T-cell (primary cell): ENCODE results near the gene MX1. TPM values are rescaled to one million over a fixed set of nuclear protein-coding genes. Genes with fewer than 3 reads are reported as not detected.
A peak's percentile ranks its signal among the peaks of the same experiment; 100 is the strongest.

Experiments
- ATAC-seq, 4 experiments: fragments of 200-7000 bp in 3 of 4; fragments of 150-1000 bp in 1 of 4; cut with Tn5 transposase; replicated peaks in 1 of 4; 1 replicate in 3 of 4; 2 replicates in 1 of 4; pipeline ENCODE4 v1.10.0; 2021; ENCODE audit warnings: moderate library complexity in 3 of 4, mild to moderate bottlenecking in 2 of 4, moderate number of reproducible peaks in 1 of 4
- CTCF ChIA-PET, 2 donors: fragments of 300-600 bp; sonication (Branson Sonifier 250); formaldehyde crosslinking; loops; one replicate each; lab custom pipeline; 2022; ENCODE audit warnings: antibody characterized with exemption in 2 of 2; lab: Charles Lee
- POLR2A ChIA-PET, 2 donors: fragments of 300-600 bp; sonication (Branson Sonifier 250); formaldehyde crosslinking; loops; one replicate each; lab custom pipeline; 2022; ENCODE audit warnings: antibody characterized with exemption in 2 of 2; lab: Charles Lee
- DNase-seq, 35 experiments: peaks; one replicate each; pipeline versions ENCODE4 v3.0.0 to v3.0.0-alpha.2; 2013 to 2023
- H3K27ac ChIP-seq: one replicate; pipeline ENCODE4 v1.5.1; 2013; ENCODE audit warnings: low read length
- H3K27me3 ChIP-seq, 2 experiments: replicated peaks in 1 of 2; 1 replicate in 1 of 2; 2 replicates in 1 of 2; pipeline versions ENCODE4 v1.6.1 to v1.7.0; 2013; ENCODE audit warnings: low read length in 1 of 2, mixed read lengths in 1 of 2; ENCODE audit not compliant: control insufficient read depth in 2 of 2, insufficient read depth in 2 of 2; ENCODE audit errors: extremely low read depth in 1 of 2
- H3K36me3 ChIP-seq, 2 donors: 1 replicate in 1 of 2; 2 replicates in 1 of 2; pipeline versions ENCODE4 v1.6.1 to v1.7.0; 2013; ENCODE audit warnings: low read length in 1 of 2; ENCODE audit not compliant: control insufficient read depth in 2 of 2, insufficient read depth in 1 of 2; ENCODE audit errors: extremely low read depth in 1 of 2
- H3K4me1 ChIP-seq, 2 experiments: 1 replicate in 1 of 2; 2 replicates in 1 of 2; pipeline versions ENCODE4 v1.6.1 to v1.7.0; 2013; ENCODE audit warnings: low read length in 2 of 2, mixed read lengths in 1 of 2; ENCODE audit not compliant: insufficient read depth in 2 of 2, control insufficient read depth in 1 of 2; ENCODE audit errors: extremely low read depth in 1 of 2
- H3K4me3 ChIP-seq, 2 donors: 1 replicate in 1 of 2; 2 replicates in 1 of 2; pipeline versions ENCODE4 v1.5.1 to v1.7.0; 2013; ENCODE audit warnings: mild to moderate bottlenecking in 2 of 2, low read length in 1 of 2, moderate library complexity in 1 of 2; ENCODE audit not compliant: control insufficient read depth in 1 of 2; ENCODE audit errors: extremely low read depth in 1 of 2
- H3K9me3 ChIP-seq: 2 replicates; pipeline ENCODE4 v1.7.0; 2013
- H3K27ac Mint-ChIP-seq, 2 donors: one replicate each; pipeline ENCODE4 v1.8.0; 2020 to 2021; ENCODE audit warnings: mild to moderate bottlenecking in 2 of 2, mixed read lengths in 2 of 2
- H3K27me3 Mint-ChIP-seq, 2 donors: one replicate each; pipeline ENCODE4 v1.8.0; 2021 to 2022; ENCODE audit warnings: mixed read lengths in 2 of 2
- H3K36me3 Mint-ChIP-seq: one replicate; pipeline ENCODE4 v1.8.0; 2021; ENCODE audit warnings: mixed read lengths
- H3K4me1 Mint-ChIP-seq, 3 donors: one replicate each; pipeline ENCODE4 v1.8.0; 2020 to 2022; ENCODE audit warnings: mixed read lengths in 3 of 3, mild to moderate bottlenecking in 1 of 3
- H3K4me3 Mint-ChIP-seq, 3 donors: one replicate each; pipeline ENCODE4 v1.8.0; 2020 to 2022; ENCODE audit warnings: mild to moderate bottlenecking in 3 of 3, mixed read lengths in 3 of 3, moderate library complexity in 3 of 3
- H3K9me3 Mint-ChIP-seq, 3 donors: one replicate each; pipeline ENCODE4 v1.8.0; 2020 to 2022; ENCODE audit warnings: mixed read lengths in 3 of 3
- WGBS: methylation state at CpG from one replicate; pipeline ENCODE4 v1.1.5; 2013; ENCODE audit warnings: missing lambda C conversion rate; ENCODE audit not compliant: insufficient coverage; 5-methylcytosine and 5-hydroxymethylcytosine counted together
- total RNA-seq, 35 experiments: library from RNA in 6 of 35; stranded (reverse) in 6 of 35; fragments of 120-200 nt in 1 of 35; gene quantifications; one replicate each; pipeline versions ENCODE4 v1.2.1 to v1.2.4 and lab custom pipeline; 2013 to 2026

Gene MX1
- total RNA-seq, 5 donors from 2014 or later (not counting 1 experiment from before 2014, with no cell fraction given) = 55.2 to 82.5 (median 68.7) TPM

DNA sequence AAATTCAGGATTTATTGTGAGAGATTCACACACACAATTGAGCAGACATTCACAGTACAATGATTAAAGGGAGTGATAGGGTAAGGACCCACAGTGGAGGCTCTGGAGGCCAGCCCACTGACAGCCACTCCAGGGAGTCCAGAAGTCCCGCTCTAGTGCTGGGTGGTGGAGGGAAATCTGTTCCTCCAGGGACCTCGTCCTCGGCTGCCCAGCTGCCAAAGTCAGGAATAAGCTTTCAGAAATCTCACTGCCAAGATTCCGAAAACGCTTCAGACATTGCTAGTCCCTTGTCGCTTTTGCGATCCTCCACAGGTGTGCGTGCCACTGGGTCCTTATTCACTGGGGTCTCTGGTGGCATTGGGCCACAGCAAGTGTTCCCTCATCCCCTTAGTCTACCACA is 2.3 kb downstream of the MX1 start:
- Mint-ChIP-seq H3K4me1 (peaks cover 43 to 80% (median 65%) of the 10 kb centered on the region in 3 donors), H3K9me3 (no peaks in the 10 kb centered on the region), H3K27ac (peak overlapping the region; percentile 97 to 98), H3K36me3 (peaks cover 50% of the 10 kb centered on the region), H3K27me3 (no peaks in the 10 kb centered on the region), H3K4me3 (peak overlapping the region; percentile 94 to 96 (median 94))
- POLR2A ChIA-PET = no interaction called here
- no peaks in the 10 kb centered on the region for H3K9me3 ChIP-seq
- H3K27ac ChIP-seq = no peak overlapping the region
- H3K4me1 ChIP-seq = peaks cover 5 to 23% of the 10 kb centered on the region in 2 experiments
- H3K4me3 ChIP-seq = no peak overlapping the region
- DNase-seq = no peak
- 100% methylated on average over 5 of the region's 8 CpGs for WGBS
- CTCF ChIA-PET = no interaction called here
- no peak for ATAC-seq
- H3K27me3 ChIP-seq = no peaks in the 10 kb centered on the region
- H3K36me3 ChIP-seq = peaks cover 3 to 24% of the 10 kb centered on the region in 2 donors

DNA sequence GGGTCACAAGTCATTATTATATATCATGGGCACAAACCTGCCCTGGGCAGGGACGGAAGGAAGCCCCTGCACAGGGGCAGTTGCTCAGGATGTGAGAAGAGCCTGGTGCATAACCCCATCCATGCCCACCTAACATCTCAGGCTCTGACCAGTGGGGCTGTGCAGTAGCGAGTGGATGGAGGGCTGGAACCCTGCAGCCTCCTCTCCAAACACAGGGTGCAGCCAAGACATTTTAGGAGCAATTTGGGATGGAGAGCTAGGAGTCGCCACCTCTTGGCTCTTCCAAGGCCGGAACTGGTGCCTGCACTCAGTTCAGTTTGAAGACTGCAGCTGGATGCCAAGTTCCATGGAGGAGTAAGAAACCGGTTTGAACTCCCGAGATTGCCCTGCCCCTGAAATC is 2.8 kb downstream of the MX1 start:
- no peak overlapping the region for H3K27ac ChIP-seq
- peak overlapping the region in 1 of 3 donors; percentile 94 for H3K4me3 Mint-ChIP-seq
- POLR2A ChIA-PET = no interaction called here

DNA sequence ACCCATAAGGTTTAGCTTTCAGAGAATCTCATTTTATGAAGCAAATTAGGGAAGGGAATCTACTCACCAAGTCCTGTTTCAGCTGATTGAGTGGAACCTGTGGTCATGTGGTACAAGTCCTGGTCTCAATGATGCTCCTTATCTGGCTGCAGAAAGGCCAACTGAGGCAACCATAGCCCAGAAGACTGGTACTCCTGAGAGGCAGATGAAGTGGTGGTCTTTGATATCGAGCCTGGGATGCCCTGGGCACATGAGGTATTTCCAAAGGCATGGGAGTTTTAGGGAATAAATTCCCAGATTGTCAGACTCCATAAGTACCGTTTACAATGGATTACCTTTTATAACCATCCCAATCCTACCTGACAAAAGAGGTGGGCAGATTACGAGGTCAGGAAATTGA is 3.3 kb downstream of the MX1 start:
- CTCF ChIA-PET = no interaction called here
- no peak for ATAC-seq
- H3K4me3 Mint-ChIP-seq = no peak overlapping the region

More for the DNA sequence above, 2.8 kb downstream of the MX1 start:
- H3K4me1 ChIP-seq = peaks cover 2 to 20% of the 10 kb centered on the region in 2 experiments
- H3K36me3 ChIP-seq = peaks cover 6 to 29% of the 10 kb centered on the region in 2 donors
- H3K9me3 ChIP-seq = no peaks in the 10 kb centered on the region
- Mint-ChIP-seq H3K9me3 (no peaks in the 10 kb centered on the region), H3K36me3 (peaks cover 56% of the 10 kb centered on the region), H3K27me3 (no peaks in the 10 kb centered on the region), H3K27ac (peak overlapping the region in 1 of 2 donors; percentile 97), H3K4me1 (peaks cover 39 to 78% (median 62%) of the 10 kb centered on the region in 3 donors)
- no peak overlapping the region for H3K4me3 ChIP-seq
- DNase-seq (no peak), ATAC-seq (no peak)
- 98% methylated on average over 4 of the region's 6 CpGs for WGBS
- CTCF ChIA-PET = no interaction called here
- no peaks in the 10 kb centered on the region for H3K27me3 ChIP-seq

DNA sequence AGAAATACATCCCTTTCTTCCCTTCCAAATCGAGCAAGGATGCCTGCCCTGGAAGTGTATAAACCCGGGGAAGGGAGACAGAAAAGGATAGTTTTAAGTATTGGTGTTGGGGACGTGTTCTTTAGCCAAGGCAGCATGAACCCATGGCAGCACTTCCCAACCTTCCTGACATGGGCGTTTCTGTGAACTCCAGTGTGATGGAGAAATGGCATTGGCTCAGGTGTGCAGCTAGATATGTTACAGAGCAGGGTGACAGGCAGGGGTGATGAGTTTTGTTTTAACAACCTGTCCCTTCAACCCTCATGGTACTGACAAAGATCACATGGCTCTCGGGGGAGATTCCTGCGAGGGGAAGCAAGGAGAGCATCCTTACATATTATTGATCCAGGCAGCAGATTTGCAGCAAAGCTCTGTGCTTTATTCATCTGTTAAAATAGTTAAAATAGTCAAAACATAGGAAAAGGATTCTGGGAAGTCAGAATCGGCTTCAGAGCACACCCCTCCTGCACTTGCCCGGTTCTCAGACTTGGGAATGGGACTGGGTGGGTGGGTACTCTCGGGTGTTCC is 4.0 kb downstream of the MX1 start:
- 92% methylated on average over 4 of the region's 9 CpGs for WGBS
- H3K27me3 ChIP-seq = no peaks in the 10 kb centered on the region
- peaks cover 67% of the 10 kb centered on the region for H3K36me3 Mint-ChIP-seq
- no peaks in the 10 kb centered on the region for H3K9me3 Mint-ChIP-seq
- no peaks in the 10 kb centered on the region for H3K27me3 Mint-ChIP-seq
- peaks cover 0 to 18% of the 10 kb centered on the region in 2 experiments for H3K4me1 ChIP-seq
- H3K4me3 Mint-ChIP-seq = no peak overlapping the region
- peaks cover 3% of the 10 kb centered on the region for H3K9me3 ChIP-seq
- DNase-seq (no peak), ATAC-seq (no peak)
- no peak overlapping the region for H3K4me3 ChIP-seq
- H3K27ac Mint-ChIP-seq = peak overlapping the region; percentile 46 to 68
- H3K4me1 Mint-ChIP-seq = peaks cover 32 to 73% (median 66%) of the 10 kb centered on the region in 3 donors
- POLR2A ChIA-PET = no interaction called here
- CTCF ChIA-PET = no interaction called here
- peaks cover 6 to 41% of the 10 kb centered on the region in 2 donors for H3K36me3 ChIP-seq
- no peak overlapping the region for H3K27ac ChIP-seq

More for the DNA sequence above, 3.3 kb downstream of the MX1 start:
- Mint-ChIP-seq H3K4me1 (peaks cover 37 to 76% (median 62%) of the 10 kb centered on the region in 3 donors), H3K36me3 (peaks cover 60% of the 10 kb centered on the region), H3K9me3 (no peaks in the 10 kb centered on the region), H3K27ac (peak overlapping the region in 1 of 2 donors; percentile 53), H3K27me3 (no peaks in the 10 kb centered on the region)
- Histone ChIP-seq H3K4me1 (peaks cover 0 to 18% of the 10 kb centered on the region in 2 experiments), H3K27me3 (no peaks in the 10 kb centered on the region), H3K27ac (no peak overlapping the region), H3K4me3 (no peak overlapping the region), H3K9me3 (no peaks in the 10 kb centered on the region), H3K36me3 (peaks cover 6 to 34% of the 10 kb centered on the region in 2 donors)
- POLR2A ChIA-PET = no interaction called here
- no peak for DNase-seq
- WGBS = no CpG with 5 or more reads among the region's 3 CpGs

DNA sequence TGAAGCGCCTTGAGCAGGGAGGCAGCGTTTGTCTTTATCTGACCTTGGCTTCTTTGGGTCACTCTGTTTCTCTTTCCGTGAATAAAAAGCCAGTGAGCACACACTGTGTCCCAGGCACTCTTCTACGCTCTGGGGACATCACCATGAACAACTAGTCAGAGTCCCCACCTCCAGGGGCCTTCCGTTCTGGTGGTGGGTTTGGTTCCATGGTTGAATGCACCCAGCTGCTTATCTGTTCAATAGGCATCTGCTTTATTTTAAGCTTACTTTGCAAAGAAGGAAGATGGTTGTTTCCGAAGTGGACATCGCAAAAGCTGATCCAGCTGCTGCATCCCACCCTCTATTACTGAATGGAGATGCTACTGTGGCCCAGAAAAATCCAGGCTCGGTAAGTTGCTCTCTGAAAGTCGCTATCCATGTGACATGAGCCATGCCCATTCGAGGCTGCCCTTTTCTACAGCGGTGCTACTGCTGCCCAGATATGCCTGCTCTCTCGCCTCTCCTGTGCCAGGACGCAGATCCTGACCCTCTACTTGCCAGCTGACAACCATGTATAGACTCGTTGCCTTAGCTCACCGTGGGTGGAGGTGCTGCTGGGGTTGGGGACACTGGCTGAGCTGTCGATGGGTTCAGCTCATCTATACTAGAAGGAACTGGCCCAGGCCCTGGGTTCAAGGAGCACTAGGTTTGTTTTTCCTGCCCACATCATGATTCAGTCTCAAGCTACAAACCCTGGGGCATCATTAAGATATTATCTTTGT is 5.9 kb downstream of the MX1 start:
- DNase-seq (no peak), ATAC-seq (no peak)
- Mint-ChIP-seq H3K4me1 (peaks cover 21 to 63% (median 60%) of the 10 kb centered on the region in 3 donors), H3K9me3 (no peaks in the 10 kb centered on the region), H3K36me3 (peaks cover 85% of the 10 kb centered on the region), H3K4me3 (no peak overlapping the region), H3K27me3 (no peaks in the 10 kb centered on the region), H3K27ac (peak overlapping the region in 1 of 2 donors; percentile 39)
- no peak overlapping the region for H3K27ac ChIP-seq
- H3K36me3 ChIP-seq = peaks cover 6 to 60% of the 10 kb centered on the region in 2 donors
- no peak overlapping the region for H3K4me3 ChIP-seq
- 94% methylated on average over 12 of the region's 16 CpGs for WGBS
- peaks cover 0 to 5% of the 10 kb centered on the region in 2 experiments for H3K4me1 ChIP-seq
- no peaks in the 10 kb centered on the region for H3K27me3 ChIP-seq
- peaks cover 3% of the 10 kb centered on the region for H3K9me3 ChIP-seq
- CTCF ChIA-PET = no interaction called here
- POLR2A ChIA-PET = no interaction called here

DNA sequence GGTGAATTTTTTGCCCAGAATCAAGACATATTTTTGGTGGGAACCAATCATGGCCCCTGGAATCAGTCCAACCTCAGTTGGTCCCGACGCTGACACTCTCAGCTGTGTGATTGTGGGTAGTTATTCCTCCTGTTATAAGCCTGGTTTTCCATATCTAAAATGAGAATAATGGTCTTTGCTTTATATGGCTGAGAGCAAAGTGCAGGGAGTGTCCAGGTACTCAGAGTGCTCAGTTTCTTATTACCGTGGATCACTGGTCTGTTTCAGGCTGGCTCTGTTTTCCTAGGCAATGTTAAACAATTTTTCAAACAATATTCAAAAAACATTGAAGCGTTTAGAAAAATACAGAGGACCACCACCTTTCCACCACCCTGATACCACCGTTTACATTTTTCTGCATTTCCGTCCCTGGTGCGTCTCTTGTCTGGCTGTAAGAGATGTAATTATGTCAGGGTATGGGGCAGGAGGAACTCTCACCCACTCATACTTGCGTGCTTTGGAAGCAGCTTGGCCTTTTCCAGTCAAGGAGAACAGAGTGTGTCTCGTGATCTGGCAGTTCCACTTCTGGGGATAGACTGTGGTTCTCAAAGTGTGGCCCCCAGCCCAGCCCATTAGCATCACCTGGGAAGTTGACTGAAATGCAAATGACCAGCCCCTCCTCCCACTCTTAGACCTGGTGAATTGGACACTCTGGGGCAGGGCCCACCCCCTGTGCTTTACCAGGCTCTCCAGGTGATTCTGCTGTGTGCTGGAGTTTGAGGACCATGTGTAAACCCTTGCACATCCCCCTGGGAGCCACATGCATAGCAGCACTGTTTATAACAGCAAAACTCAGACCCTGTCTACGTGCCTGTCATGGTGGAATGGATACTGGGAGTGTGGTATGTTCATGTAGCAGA is 6.8 kb downstream of the MX1 start:
- DNase-seq (no peak), ATAC-seq (no peak)
- H3K9me3 Mint-ChIP-seq = no peaks in the 10 kb centered on the region
- H3K27me3 Mint-ChIP-seq = no peaks in the 10 kb centered on the region
- peaks cover 12 to 56% (median 51%) of the 10 kb centered on the region in 3 donors for H3K4me1 Mint-ChIP-seq
- H3K27ac Mint-ChIP-seq = peak overlapping the region in 1 of 2 donors; percentile 24
- Histone ChIP-seq H3K4me1 (no peaks in the 10 kb centered on the region), H3K27me3 (no peaks in the 10 kb centered on the region), H3K9me3 (peaks cover 3% of the 10 kb centered on the region), H3K4me3 (no peak overlapping the region), H3K27ac (no peak overlapping the region), H3K36me3 (peaks cover 10 to 69% of the 10 kb centered on the region in 2 donors)
- peaks cover 88% of the 10 kb centered on the region for H3K36me3 Mint-ChIP-seq
- WGBS = 93% methylated on average over 5 of the region's 10 CpGs
- ChIA-PET CTCF (no interaction called here), POLR2A (no interaction called here)
- no peak overlapping the region for H3K4me3 Mint-ChIP-seq
